ENCODE measurements around the gene SMAD6. TPM values are rescaled to one million over a fixed set of nuclear protein-coding genes. Genes with fewer than 3 reads are reported as not detected.

The SMAD6 gene
- total and polyA plus RNA-seq, 11 donors: 10.4 to 65.9 (median 20.6) TPM

DNA sequence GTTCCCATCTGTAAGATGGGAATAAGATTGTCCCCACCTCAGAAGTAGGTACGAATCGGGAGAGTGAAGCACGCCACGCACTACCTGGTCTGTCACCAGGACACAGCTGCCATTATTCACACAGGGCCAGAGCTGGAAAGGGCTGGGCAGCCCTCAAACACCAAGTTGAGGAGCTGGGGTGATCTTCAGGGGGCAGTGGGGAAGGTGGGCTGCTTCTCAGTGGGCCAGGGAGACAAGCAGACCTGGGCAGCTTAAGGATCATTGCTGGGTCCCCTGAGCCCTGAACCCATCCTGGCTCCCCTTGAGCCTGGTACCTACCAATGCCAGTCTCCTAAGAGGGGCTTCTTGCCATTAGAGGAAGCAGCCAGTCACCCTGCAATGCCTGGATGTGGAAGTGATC lies 82.1 kb downstream of the SMAD6 start:
- TF ChIP-seq POLR2A (IDR thresholded peaks at IDR 0.05): no peak
- TF ChIP-seq, protein P1, sequence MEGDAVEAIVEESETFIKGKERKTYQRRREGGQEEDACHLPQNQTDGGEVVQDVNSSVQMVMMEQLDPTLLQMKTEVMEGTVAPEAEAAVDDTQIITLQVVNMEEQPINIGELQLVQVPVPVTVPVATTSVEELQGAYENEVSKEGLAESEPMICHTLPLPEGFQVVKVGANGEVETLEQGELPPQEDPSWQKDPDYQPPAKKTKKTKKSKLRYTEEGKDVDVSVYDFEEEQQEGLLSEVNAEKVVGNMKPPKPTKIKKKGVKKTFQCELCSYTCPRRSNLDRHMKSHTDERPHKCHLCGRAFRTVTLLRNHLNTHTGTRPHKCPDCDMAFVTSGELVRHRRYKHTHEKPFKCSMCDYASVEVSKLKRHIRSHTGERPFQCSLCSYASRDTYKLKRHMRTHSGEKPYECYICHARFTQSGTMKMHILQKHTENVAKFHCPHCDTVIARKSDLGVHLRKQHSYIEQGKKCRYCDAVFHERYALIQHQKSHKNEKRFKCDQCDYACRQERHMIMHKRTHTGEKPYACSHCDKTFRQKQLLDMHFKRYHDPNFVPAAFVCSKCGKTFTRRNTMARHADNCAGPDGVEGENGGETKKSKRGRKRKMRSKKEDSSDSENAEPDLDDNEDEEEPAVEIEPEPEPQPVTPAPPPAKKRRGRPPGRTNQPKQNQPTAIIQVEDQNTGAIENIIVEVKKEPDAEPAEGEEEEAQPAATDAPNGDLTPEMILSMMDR (IDR thresholded peaks at IDR 0.05): no peak
- Histone ChIP-seq H3K27ac (no peak overlapping the region), H3K9me3 (no peaks in the 10 kb centered on the region), H3K4me1 (peaks cover 0 to 25% (median 3%) of the 10 kb centered on the region in 12 donors), H3K4me3 (no peak overlapping the region), H3K27me3 (no peaks in the 10 kb centered on the region), H3K36me3 (peaks cover 0 to 28% (median 7%) of the 10 kb centered on the region in 9 donors)
- intact Hi-C loops (cut with DNase I): no loop called here
- DNase-seq (peak in 1 of 5 donors; percentile 6), ATAC-seq (no peak)
- WGBS, 4 donors: 96 to 98% (median 98%) methylated on average over 4 of the region's 4 CpGs

- no peak for TF ChIP-seq POLR2A (IDR thresholded peaks at IDR 0.05)
- TF ChIP-seq, protein P1 (IDR thresholded peaks at IDR 0.05): no peak
- no peaks in the 10 kb centered on the region for H3K27me3 ChIP-seq
- H3K4me3 ChIP-seq: no peak overlapping the region
- no peaks in the 10 kb centered on the region for H3K9me3 ChIP-seq
- DNase-seq: peak in 1 of 5 donors; percentile 13
- no peak for ATAC-seq
- intact Hi-C loops (cut with DNase I): loop anchor here in 2 of 10 donors (5.0 kb wide), 1 partner anchor 67 kb away; no protein-coding TSS in a partner anchor
- H3K27ac ChIP-seq: no peak overlapping the region
- peaks cover 0 to 28% (median 7%) of the 10 kb centered on the region in 9 donors for H3K36me3 ChIP-seq
- WGBS, 4 donors: 89 to 100% (median 91%) methylated on average over 5 of the region's 5 CpGs
- peaks cover 0 to 22% (median 3%) of the 10 kb centered on the region in 12 donors for H3K4me1 ChIP-seq
Measured at GRCh38 chr15:66785637-66786036, 83.6 kb downstream of the SMAD6 start.

DNA sequence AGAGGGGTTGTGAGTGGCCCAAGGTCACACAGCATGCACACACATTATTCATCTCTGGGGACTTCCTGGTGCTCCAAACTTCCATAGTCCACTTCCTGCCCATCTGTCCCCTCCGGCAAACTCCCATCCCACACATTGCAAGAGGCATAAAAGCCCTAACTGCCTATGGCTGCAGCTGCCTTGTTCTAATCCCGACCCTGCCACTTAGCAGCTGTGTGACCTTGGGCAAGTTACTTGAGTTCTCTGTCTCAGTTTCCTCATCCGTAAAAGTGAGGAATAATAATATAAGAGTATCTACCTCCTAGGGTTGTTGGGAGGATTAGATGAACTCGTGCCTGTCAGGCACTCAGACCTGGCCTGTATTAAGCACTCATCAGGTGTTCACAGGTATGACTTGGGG lies 84.2 kb downstream of the SMAD6 start:
- Histone ChIP-seq H3K27ac (no peak overlapping the region), H3K27me3 (no peaks in the 10 kb centered on the region), H3K9me3 (no peaks in the 10 kb centered on the region), H3K36me3 (peaks cover 0 to 24% (median 3%) of the 10 kb centered on the region in 9 donors), H3K4me1 (peaks cover 0 to 22% (median 3%) of the 10 kb centered on the region in 12 donors), H3K4me3 (no peak overlapping the region)
- 67 to 80% (median 73%) methylated on average over 4 of the region's 4 CpGs for WGBS, 4 donors
- TF ChIP-seq, protein P1 (IDR thresholded peaks at IDR 0.05): no peak
- TF ChIP-seq POLR2A (IDR thresholded peaks at IDR 0.05): no peak
- ATAC-seq (no peak), DNase-seq (peak in 1 of 5 donors; percentile 9)
- intact Hi-C loops (cut with DNase I): loop anchor here in 2 of 10 donors (5.0 kb wide), 1 partner anchor 66 kb away; no protein-coding TSS in a partner anchor

GRCh38 chr15:66786708-66787488 lies 84.9 kb downstream of the SMAD6 start:
- Histone ChIP-seq H3K4me1 (peaks cover 0 to 22% (median 3%) of the 10 kb centered on the region in 12 donors), H3K9me3 (no peaks in the 10 kb centered on the region), H3K27ac (no peak overlapping the region), H3K4me3 (no peak overlapping the region), H3K27me3 (no peaks in the 10 kb centered on the region), H3K36me3 (peaks cover 0 to 17% (median 0%) of the 10 kb centered on the region in 9 donors)
- ATAC-seq (no peak), DNase-seq (no peak)
- TF ChIP-seq POLR2A (IDR thresholded peaks at IDR 0.05): no peak
- TF ChIP-seq, protein P1 (IDR thresholded peaks at IDR 0.05): no peak
- intact Hi-C loops (cut with DNase I): loop anchor here in 2 of 10 donors (5.0 kb wide), 1 partner anchor 65 kb away; no protein-coding TSS in a partner anchor
- 76 to 85% (median 80%) methylated on average over 8 of the region's 8 CpGs for WGBS, 4 donors

Measured in heart left ventricle (tissue), 16 donors.